Cardiac muscle cell (in vitro differentiated cells and primary cell): ENCODE measurements around the gene TSPAN32. TPM values are rescaled to one million over a fixed set of nuclear protein-coding genes. Genes with fewer than 3 reads are reported as not detected.

ENCODE experiments used
- DNase-seq, 2 donors: peaks; one replicate each; pipeline versions ENCODE4 v3.0.0 to v3.0.0-alpha.2; 2010 to 2017; ENCODE audit warnings: low read depth in 1 of 2, low spot score in 1 of 2
- H3K27ac ChIP-seq: fragments of 200-600 bp; sonication (generic); 2 replicates; pipeline ENCODE4 v1.5.1; 2016
- H3K27me3 ChIP-seq: fragments of 200-600 bp; sonication (generic); 2 replicates; pipeline ENCODE4 v1.6.0; 2016; ENCODE audit warnings: control low read depth
- H3K36me3 ChIP-seq: fragments of 200-600 bp; sonication (generic); 2 replicates; pipeline ENCODE4 v1.5.1; 2016; ENCODE audit warnings: control low read depth
- H3K4me1 ChIP-seq: fragments of 200-600 bp; sonication (generic); 2 replicates; pipeline ENCODE4 v1.8.1; 2017; ENCODE audit warnings: low read depth, mild to moderate bottlenecking, mixed run types
- H3K4me3 ChIP-seq: fragments of 200-600 bp; sonication (generic); 2 replicates; pipeline ENCODE4 v1.5.1; 2016; ENCODE audit warnings: mild to moderate bottlenecking
- H3K9me3 ChIP-seq: fragments of 200-600 bp; sonication (generic); 2 replicates; pipeline ENCODE4 v1.5.1; 2017; ENCODE audit warnings: low read depth, mild to moderate bottlenecking, control low read depth
- polyA plus RNA-seq: library from polyadenylated mRNA; unstranded; fragments of >200 nt; fragmentation: Nextera tagmentation; extraction: Ambion mirVana; gene quantifications from 2 replicates; pipeline ENCODE4 v1.2.1, GENCODE V29; 2016
- total RNA-seq: library from RNA; depleted of rRNA; stranded (reverse); fragments of >200 nt; gene quantifications from 2 replicates; pipeline ENCODE4 v1.2.3, GENCODE V29; 2016
- TF ChIP-seq, protein P1 (sequence below): IDR thresholded peaks from 2 replicates; pipeline ENCODE4 v1.5.1; 2012; ENCODE audit warnings: low read depth, mild to moderate bottlenecking, low read length

TSPAN32 gene
- total and polyA plus RNA-seq, 2 experiments from 2014 or later = 22.0 to 24.8 TPM

- H3K27me3 ChIP-seq = peaks cover 75% of the 10 kb centered on the region
- no peak for DNase-seq
- no peaks in the 10 kb centered on the region for H3K36me3 ChIP-seq
- TF ChIP-seq, protein P1, sequence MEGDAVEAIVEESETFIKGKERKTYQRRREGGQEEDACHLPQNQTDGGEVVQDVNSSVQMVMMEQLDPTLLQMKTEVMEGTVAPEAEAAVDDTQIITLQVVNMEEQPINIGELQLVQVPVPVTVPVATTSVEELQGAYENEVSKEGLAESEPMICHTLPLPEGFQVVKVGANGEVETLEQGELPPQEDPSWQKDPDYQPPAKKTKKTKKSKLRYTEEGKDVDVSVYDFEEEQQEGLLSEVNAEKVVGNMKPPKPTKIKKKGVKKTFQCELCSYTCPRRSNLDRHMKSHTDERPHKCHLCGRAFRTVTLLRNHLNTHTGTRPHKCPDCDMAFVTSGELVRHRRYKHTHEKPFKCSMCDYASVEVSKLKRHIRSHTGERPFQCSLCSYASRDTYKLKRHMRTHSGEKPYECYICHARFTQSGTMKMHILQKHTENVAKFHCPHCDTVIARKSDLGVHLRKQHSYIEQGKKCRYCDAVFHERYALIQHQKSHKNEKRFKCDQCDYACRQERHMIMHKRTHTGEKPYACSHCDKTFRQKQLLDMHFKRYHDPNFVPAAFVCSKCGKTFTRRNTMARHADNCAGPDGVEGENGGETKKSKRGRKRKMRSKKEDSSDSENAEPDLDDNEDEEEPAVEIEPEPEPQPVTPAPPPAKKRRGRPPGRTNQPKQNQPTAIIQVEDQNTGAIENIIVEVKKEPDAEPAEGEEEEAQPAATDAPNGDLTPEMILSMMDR = no peak
- no peaks in the 10 kb centered on the region for H3K9me3 ChIP-seq
- H3K4me3 ChIP-seq = no peak overlapping the region
- H3K4me1 ChIP-seq = no peaks in the 10 kb centered on the region
- H3K27ac ChIP-seq = no peak overlapping the region
Observed at GRCh38 chr11:2266586-2267305, 35.1 kb upstream of the TSPAN32 start.

- no peak for DNase-seq
- Histone ChIP-seq H3K27ac (no peak overlapping the region), H3K4me1 (no peaks in the 10 kb centered on the region), H3K27me3 (peaks cover 81% of the 10 kb centered on the region), H3K36me3 (no peaks in the 10 kb centered on the region), H3K9me3 (no peaks in the 10 kb centered on the region), H3K4me3 (no peak overlapping the region)
- TF ChIP-seq, protein P1 = no peak
Observed at GRCh38 chr11:2267306-2267850, 34.4 kb upstream of the TSPAN32 start.

DNA sequence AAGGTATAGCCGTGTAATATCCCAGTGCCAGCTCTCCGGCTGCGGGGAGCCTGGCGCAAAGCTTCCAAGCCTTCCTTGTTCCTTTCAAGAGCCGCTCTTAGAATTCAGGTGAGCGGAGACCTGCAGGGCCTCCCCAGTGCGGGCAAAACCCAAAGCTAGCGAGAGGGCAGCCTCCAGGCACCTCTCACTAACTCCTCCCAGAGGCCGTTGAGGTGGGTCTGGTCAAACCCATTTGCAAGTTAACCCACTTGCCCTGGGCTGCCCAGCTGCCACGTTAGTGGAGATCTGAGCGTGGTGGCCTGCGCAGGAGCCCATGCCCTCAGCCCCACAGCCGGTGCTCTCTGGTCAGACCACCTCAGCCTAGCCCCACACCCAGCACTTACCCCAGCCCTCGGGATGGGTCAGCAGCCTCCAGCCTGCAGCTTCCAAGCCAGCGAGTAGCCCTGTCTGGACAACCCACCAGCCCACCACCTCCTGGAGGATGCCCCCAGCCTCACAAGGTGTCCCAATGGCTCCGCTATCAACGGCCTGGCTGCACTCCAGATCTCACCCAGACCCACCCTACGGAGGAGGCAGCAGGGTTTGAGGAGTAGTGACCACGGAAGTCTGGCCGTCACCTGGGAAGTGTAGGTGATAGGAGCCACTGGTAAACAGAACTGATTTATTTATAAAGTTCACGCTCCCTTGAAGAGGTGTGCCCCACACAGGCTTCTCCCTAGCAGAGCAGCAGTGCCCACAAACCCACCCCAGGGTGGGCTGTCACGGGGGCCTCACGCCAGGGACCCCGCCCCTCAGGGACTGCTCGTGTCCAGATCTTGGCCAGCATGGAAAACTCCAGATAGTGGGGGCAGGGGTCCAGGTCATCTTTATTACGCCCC lies 33.7 kb upstream of the TSPAN32 start:
- TF ChIP-seq, protein P1 = no peak
- Histone ChIP-seq H3K36me3 (no peaks in the 10 kb centered on the region), H3K27ac (no peak overlapping the region), H3K9me3 (no peaks in the 10 kb centered on the region), H3K27me3 (peaks cover 88% of the 10 kb centered on the region), H3K4me3 (no peak overlapping the region), H3K4me1 (no peaks in the 10 kb centered on the region)
- no peak for DNase-seq

DNA sequence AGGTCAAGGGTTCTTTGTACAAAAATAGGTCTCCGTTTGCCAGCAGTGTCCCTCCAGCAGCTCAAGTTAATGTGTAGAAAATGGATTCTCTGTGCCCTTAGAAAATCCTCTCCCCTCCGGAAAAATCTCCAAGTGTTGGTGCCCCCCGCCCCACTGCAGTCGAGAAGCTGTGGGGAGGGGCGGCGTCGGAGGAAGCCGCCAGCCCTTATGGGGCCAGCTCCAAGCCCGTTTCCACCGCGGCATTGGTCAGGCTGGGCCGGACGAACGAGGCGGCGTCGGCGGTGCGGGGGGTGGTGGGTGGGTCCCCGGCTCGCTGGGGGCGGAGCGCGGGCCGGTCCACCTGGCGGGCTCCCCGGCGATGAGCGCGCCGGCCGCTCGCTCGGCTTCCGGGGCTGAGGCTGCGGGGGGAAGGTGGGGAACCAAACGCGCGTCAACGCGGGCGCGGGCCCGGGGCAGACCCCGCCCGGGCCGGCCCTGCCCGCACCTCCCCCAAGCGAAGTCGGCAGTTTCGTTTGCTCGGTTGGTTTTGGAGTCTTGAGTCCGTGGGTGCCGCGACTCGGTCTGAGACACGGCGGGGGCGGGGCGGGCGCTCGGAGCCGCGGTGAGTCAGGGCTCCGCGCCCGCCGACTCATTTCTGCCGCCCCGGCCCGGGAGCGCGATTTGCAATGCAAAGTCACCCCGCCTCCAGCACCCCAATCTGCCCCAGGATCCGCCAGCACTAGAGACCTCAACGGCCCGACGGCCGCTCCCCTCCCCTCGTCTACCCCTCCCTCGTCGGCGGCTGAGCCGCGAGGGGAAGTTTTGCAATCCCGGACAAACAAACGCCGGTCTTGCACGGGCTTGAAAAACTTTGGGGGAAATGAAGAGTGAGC lies 32.8 kb upstream of the TSPAN32 start:
- H3K36me3 ChIP-seq = no peaks in the 10 kb centered on the region
- peak overlapping the region; percentile 26 for H3K4me3 ChIP-seq
- H3K27ac ChIP-seq = no peak overlapping the region
- DNase-seq = peak; percentile 44 to 52
- H3K9me3 ChIP-seq = no peaks in the 10 kb centered on the region
- peaks cover 97% of the 10 kb centered on the region for H3K27me3 ChIP-seq
- TF ChIP-seq, protein P1 = no peak
- H3K4me1 ChIP-seq = no peaks in the 10 kb centered on the region
